Glomerular endothelial cell (primary cell): ENCODE measurements around the gene KAZN. TPM values are rescaled to one million over a fixed set of nuclear protein-coding genes. Genes with fewer than 3 reads are reported as not detected.

Experiments used
- DNase-seq: peaks from one replicate; pipeline ENCODE4 v3.0.0-alpha.2; 2011; ENCODE audit warnings: low read depth, low spot score; ENCODE audit errors: extremely low read depth
- total RNA-seq: library from RNA; depleted of rRNA; stranded (reverse); fragments of >200 nt; gene quantifications from 2 replicates; pipeline ENCODE4 v1.2.3, GENCODE V29; 2015

KAZN gene
- total RNA-seq, 1 donor from 2014 or later = 6.9 TPM

DNA sequence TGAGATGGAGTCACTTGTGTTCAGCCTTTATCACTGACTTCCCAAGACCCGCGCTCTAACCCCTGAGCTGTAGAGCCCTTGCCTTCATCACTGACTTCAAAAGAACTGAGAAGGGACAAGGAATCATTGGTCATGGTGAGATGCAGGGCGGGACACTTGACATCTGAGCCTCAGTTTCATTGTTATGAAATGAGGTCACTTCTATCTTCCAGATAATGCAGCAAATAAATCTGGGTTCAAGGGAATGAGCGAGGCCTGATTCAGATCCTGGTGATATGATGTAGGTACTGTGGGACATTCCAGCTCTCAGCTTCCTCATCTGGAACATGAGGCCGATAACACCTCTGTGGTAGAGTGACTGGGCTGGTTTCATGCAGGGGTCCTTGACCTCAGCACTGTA, 13.8 kb downstream of the KAZN start:
- no peak for DNase-seq

DNA sequence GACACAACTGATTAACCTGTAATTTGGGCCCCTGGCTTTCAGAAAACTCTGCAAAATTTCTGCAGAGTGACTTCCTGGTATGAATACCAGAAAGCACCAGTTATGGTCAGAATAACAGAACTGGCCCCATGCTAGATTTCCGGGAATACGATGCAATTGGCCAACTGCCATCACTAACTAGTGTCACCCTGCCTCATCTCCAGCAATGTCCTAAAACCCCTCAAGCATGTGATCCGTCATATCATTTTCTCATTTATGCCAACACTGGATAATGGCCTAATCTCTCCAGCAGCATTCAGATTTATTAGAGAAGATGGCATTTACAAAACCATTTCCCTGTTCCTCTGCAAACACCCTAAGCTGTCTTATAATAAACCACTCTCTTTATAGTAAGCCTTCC, 15.4 kb downstream of the KAZN start:
- DNase-seq = no peak

DNA sequence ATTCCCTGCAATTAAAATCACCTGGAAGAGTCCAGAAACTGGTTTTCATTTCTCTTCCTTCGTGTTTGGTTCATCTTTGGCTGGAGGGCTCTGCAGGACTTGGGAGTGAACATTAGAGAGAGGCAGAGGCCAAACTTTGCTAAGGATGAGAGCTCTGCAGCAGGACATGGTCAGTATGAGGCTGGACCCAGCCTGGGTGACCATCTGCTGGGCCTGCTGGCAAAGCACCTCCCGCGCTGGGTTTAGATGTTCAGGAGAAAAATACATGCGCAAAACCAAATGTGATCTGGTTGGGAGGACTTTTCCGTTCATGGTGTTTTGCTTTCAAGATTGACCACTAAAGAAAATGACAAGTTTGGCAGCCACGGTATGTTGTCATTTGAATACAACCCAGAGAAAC, 15.9 kb downstream of the KAZN start:
- no peak for DNase-seq

DNA sequence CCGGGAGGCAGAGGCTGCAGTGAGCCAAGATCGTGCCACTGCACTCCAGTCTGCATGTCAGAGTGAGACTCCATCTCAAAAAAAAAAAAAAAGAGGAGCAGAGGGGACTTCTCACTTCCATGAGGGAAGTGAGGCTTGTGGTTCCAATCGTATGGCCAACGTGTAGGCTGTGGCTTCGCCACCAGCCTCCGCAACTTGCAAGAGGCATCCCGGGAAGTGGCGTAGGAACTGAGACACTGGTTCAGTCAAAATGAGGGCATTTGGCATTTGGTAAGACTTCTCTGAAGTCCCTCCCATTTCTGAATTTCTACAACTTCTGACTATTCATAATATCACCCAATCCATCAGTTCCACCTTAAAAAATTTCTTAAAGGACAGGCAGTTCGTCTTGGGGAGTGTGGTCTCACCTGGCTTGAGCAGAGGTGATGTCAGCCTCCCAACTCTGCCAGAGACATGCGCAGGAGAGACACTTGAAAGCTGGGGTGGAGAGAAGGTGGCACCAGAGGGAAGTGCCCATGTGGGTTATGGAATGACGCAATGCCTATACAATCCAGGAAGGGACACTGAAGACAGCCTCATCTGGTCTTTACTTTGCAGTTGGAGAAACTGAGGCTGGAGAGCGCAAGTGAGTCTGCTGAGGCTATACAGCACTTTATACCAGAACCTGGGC, 17.2 kb downstream of the KAZN start:
- no peak for DNase-seq

DNA sequence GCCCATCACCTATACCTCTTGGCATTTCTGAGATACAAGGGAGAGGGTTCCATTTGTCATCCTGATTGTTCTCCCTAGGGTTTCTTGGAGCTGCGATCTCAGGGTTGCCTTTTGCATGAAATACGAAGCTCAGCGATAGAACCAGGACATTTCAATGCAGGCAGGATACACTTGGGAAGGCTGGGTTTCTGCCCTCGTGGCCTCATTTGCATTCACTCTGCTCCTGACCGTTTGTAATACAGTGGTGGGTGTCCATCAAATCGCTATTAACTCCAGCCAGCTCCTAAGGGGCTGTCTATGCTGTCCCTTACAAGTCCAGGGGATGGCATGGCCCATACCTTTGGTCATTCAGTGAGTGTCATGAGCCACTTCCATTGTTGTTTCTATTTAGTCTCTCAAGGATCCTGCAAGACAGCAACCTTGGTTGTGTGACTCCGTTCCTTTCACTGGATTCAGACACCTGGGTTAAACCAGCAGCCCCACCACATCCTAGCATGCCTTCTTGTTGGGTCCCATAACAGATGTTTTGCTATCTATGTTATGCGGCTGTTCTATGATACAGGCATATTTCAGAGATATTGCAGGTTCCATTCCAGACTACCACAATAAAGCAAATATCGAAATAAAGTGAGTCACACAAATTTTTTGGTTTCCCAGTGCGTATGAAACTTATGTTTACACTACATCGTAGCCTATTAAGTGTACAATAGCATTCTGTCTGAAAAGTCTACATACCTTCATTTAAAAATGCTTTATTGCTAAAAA, 18.3 kb downstream of the KAZN start:
- DNase-seq = no peak

DNA sequence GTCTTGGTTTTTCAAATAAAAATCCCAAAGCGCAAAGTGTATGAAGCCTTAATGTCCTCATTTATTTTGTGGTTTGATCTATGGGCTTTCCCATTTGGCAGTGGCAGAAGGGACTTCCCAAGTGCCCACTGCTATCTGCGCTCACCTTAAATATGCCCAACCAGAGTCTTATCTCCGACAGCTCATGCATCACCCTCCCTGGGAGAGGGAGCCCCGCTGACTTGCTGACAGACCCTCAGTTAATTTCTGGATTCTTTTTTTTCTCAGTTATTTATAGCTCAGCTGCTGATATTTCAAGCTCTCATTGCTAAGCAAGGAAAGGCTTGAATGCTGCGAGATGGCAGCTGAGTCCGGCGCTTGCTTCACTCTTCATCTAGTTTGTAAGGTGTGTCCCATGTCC, 19.3 kb downstream of the KAZN start:
- DNase-seq = no peak

DNA sequence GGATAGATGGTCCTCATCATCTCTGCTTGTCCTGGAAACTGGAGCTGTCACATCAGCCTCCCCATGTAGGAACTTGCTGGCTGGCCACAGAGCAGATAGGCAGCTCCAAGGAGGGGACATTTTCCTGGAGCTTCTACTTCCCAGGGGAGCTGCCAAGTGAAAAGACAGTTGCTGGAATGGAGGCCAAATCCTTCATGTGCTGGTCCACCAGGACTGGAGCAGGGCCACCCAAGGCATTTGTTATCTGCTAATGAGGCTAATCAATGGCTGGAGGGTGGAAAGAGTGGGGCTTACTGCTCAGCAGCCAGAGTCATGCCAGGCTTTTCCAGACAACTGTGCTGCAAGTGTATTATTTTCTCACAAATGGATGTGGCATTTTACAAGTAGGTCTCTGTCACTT, 22.5 kb downstream of the KAZN start:
- no peak for DNase-seq

DNA sequence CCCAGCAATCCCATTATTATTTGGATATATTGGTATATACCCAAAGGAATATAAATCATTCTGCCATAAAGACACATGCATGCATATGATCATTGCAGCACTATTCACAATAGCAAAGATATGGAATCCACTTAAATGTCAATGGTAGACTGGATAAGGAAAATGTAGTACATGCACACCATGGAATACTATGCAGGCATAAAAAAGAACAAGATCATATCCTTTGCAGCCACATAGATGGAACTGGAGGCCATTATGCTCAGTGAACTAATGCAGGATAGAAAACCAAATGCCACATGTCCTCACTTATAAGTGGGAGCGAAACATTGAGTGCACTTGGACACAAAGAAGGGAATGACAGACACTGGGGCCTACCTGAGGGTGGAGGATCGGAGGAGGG, 24.6 kb downstream of the KAZN start:
- no peak for DNase-seq

DNA sequence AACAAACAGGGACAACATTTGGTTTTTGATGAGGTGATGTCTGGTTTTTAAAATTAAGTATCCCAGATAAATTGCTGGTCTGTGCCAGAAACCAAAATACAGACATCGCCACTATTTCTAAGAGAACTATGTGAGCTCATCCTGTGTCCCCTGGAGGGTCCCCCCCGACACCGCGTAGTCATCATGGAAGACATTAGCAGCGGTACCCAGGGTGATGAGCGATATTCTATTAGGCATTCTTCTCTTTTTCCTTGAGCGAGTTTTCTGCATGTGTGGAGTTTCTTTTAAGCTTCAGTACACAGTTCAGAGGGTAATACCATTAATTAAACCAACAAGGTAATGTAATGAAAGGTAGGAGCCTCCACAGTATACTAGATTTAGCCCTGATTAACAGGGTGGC, 26.5 kb downstream of the KAZN start:
- DNase-seq = no peak

DNA sequence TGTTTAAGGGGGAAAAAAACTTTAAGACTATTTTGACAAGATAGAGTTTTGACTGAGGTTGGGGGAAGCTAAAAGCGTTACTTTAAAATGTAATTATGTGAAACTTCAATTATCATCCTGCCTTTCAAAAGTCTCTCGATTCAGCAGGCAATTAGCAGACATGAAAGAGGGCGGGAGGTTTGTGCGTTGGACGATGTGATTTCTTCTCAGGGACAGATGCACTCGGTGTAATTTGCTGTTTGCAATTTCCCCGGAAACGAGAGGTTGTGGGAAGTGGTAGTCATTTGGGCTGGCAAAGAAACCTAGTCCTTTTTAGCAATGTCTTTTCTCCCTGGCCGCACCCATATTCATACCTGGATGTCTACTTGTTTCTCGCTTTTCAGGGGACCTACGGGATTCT, 27.1 kb downstream of the KAZN start:
- DNase-seq = no peak

DNA sequence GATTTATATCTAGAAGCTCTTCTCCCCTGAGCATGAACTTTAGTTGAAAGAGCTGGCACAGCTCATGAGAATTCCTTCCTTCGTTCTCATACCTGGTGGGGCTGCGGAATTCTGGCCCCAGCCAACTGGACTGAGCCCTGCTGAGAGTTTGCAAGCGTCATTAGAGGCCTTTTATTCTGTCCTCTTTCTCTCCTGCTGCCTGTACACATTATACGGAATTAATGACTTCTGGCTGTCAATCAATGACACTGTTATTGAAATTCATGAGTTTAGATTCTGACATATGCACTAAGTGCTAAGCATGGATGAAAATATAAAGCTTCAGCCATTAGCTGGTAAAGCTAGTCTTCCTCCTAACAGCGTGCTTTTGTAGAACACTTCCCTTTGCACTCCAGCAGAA, 27.5 kb downstream of the KAZN start:
- no peak for DNase-seq

DNA sequence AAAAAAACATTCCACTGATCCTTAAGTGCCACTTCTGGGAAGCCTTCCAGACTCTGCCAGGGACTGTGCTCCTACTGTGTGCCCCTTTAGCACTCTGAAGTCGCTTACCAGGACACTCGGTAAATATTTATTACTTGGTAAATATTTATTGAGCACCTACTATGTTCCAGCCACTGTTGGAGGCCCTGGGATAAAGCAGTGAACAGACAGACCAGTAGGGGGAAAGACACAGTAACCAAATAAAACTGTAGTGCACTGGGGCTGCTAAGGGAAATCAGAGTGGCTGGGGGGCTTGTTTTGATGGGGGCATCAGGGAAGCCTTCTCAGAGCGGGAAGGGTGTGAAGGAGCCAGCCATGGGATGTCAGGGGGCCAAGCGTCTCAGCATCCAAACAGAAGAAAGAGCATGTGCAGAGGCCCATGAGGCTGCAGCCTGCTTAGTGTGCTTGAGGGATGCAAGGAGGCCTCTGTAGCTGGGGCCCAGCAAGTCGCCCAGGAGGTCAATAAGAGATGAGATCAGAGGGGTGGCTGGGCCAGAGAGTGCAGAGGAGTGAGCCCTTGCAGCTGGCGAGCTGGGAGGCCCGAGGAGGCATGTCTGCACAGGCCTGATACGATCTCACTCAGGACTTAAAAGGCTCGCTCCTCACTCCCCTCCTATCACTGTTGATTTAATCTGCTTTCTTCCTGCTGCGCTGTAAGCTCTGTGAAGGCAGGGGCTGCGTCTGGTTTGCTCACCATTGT, 28.6 kb downstream of the KAZN start:
- DNase-seq = no peak

DNA sequence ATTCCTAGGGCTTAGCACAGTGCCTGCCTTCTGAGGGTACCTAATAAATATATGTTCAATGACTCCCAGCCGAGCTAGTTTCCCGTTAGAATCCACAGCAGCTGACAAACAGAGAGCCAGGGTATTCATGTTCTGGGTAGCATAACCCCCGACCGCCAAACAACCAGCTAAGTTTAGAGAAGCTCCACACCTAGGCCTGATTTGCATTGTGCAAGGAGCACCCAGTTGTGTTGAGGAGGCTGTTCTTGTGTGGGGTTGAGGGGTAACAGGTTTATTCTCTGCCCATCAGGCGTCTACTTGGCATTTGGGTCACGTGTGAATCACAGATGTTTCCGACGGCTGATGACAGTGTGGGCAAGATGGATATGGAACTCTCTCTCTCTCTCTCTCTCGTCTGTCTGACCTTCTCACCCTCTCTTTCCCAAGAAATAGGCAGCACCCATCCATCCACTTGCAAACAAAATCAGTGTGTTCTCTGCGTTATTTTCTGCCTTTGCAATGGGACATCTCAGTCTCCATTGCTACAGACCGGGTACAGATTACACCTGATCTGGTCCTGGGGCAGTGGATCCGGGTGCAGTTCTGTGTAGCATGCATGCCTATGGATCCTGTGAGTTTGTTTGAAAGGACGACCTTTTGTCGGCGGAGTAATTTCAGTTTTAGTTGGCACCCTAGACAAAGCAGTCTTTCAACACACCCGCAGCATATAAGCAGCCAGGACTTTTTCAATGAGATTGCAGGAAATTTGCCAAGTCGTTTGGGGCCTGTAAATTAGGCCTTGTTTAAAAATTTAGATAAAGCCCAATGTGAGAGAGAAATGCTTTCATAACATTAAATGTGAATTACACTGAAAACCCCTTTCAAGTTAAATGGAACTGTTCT, 29.4 kb downstream of the KAZN start:
- DNase-seq = no peak

DNA sequence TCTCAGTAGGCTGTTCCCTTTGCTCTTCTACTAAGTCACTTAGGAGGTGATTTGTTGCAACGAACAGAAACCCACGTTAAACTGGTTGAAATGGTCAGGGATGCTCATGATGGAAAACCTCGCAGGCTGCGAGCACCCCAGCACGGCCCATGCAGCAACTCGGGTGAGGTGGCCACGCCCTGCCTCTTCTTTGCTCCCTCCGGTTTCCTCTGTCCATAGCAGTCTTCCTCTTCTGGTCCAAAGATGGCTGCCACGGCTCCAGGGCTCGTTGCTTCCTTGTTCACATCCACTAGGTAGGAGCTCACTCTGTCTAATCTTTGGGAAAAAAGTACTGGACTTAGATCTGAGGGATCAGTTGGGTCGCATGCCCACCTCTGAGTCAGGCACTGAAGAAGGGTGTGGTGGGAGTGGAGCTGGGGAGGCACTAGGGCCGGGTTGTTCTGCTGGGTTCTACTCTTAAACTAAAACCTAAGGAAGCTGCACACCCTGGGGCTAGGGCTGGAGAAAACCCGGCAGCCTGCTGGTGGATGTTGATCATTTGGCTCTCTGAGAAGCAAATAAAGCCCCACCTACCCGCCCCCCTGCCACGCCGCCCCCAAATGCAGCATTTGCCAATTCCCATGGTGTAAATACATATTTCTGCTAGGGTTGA, 31.0 kb downstream of the KAZN start:
- DNase-seq = no peak

DNA sequence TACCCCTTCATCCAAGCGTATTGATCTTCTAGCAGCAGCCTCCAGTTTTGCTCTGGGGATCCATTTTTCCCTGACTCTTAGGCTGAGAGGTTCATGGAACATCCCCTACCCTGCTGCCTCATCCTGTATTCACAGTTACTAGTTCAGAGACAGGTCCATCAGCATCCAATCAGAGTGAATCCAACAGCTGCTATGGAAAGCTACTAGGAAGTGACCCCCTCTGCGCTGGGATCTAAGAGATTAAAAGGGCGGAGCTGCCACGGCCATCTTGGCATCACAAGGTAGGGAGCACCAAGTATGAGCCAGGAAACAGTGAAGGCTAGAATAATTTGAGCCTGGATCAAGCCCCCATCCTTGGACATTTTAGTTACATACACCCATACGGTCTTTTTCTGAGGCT, 32.5 kb downstream of the KAZN start:
- no peak for DNase-seq

DNA sequence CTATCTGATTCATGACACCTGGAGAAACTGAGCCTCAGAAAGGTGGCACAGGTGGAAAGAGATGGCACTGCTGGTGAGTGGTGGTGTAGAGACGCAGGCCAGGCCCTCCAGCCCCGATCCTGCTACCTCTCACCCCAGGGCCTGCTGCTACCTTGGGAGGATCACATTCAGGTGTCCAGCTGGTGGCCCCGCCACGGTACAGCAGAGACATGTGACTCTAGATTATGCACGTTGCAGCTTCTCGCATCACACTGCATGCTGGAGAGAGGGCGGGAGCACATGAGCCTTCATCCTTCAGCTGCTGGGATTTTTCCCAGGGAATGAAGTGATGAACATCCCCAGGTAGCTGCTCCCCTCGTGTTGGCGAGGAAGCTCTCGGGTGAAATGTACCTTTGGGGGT, 32.9 kb downstream of the KAZN start:
- DNase-seq = no peak

DNA sequence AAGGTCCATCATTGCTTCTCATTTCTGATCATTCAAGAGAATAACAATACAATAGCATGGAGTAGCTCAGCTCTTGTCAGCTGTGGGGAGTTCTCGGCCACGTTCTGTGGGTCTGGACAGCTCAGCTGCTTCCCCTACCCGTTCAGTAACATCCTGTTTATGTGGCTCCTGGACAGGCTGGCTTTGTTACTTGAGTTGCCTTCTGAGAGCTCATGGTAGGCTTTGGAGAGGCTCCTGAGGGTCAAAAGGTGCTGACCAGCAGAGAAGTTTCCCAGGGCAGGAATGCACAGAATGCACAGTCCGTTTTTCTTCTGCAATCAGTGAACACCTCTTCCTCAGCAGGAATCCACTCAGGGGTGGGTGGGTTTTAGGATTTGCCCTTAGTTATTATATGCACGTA, 36.0 kb downstream of the KAZN start:
- DNase-seq = no peak

DNA sequence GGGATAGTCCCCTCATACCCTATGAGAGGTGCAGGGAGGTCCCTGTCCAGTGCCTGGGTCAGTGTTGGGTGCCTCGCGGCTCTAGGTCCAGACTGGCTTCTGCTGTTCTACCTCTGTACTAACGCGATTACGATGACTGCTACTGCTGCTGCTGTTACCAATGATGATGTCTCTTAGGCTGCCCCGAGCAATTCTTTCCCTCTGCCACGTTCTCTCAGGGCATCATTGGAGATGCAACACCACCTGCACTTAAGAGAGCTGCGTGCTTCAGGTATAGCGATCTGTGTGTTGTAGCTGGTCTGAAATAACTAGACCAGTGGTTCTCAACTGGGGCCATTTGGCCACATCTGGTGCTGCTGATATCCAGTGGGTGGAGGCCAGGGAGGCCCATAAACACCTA, 36.9 kb downstream of the KAZN start:
- no peak for DNase-seq

DNA sequence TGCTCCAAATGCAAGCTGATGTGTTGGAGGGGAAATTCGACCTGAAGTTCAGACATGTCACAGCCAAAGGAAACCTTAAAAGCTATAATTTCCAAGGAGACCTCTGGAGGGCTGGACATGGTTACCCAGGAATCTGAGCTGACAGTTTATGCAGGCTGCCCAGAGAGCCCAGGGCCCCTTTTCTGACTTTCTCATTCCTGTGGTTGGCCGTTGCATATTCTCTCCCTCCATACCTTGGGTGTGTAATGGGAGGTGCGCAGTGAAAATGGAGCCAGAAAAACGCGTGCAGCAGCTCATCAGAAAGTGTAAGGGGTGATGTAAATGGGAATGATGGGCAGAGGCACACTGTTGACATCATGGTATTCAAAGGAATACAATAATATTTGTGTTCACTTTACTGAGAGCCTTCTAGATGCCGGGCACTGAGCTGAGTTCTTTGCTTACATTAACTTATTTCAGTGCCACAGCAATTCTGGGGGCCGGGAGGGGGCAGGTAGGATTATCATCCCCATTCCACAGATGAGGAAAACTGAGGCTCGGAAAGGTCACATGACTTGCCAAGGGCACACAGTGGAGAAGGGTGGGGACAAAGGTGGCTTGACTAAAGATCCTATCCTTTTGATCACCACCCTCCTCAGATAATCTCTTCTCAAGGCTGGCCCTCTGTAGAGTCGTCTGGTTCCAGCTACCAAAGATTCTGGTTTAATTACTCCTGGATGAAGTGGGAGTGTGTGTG, 38.6 kb downstream of the KAZN start:
- no peak for DNase-seq
